Fibroblast of skin of scalp (primary cell): Measurements from ENCODE around the gene ZNF644.

Experiments used
- DNase-seq: peaks from one replicate; pipeline ENCODE4 v3.0.0-alpha.2; 2013

Gene ZNF644

DNA sequence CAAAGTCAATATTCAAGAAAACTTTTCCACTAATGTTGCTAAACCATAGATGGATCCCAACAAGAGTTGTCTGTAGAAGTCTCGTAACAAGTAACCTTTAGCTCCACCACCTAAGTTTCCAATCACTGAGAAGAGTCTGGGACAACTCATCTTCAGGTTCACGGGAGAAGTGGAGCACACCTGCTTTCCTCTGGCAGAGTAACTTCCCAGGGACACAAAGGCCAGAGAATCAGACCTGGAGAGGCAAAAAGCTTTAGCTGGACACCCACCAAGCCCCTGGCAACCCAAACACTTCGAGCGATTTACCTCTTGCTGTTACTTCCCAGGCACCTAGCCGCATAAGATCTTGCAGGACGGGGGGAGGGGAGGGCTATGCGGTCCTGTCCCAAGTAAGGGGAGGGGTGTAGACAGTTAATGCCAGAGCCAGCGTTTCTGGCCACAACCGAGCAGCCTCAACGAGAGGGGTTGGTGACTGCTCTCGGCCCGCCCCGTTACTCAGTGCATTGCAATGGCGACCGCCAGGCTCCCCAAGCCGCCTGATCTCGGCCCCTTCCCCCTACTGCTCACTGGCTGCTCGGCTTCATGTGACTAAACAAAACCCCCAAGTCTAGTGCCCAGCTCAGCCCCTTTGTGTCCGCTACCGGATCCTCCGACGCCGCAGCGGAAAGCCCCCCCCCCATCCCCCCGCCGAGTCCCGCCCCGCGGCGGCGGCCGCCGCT, 709 bp downstream of the ZNF644 start:
- peak; percentile 85 for DNase-seq

DNA sequence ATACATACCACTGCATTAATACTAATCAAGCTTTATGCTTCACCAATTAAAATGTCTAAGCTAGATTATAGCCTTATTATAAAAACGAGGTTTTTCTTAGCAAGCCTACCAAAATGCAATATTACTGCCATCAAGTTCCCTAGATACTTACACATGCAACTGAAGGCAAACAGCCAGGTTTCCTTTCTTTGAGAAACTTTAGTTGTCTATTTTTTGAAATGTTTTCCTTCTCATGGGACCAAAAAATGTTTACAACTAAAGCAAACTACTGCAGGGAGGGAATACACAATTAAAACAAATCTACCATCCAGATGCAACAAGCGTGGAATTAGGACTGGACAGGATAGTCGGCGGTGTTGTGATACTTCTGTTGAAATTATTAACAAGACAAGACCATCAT, 1.3 kb downstream of the ZNF644 start:
- no peak for DNase-seq

DNA sequence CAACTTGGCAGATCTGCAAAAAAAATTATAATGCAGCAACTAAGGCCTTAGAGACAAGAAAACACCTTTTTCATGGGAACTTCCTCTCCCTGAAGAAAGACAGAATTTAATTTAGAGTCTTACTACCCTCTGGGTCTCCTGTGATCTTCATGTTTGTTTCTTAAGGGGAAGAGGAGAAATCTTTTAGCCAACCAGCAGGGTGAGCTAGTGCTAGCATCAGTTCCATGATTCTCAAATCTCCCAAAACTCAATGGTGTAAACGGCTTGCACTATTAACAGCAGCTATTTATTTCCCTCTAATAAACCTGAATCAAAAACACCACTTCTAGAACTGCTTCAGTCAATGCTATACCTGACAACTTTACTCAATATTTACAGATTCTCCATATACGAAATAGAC, 3.8 kb downstream of the ZNF644 start:
- peak; percentile 22 for DNase-seq

DNA sequence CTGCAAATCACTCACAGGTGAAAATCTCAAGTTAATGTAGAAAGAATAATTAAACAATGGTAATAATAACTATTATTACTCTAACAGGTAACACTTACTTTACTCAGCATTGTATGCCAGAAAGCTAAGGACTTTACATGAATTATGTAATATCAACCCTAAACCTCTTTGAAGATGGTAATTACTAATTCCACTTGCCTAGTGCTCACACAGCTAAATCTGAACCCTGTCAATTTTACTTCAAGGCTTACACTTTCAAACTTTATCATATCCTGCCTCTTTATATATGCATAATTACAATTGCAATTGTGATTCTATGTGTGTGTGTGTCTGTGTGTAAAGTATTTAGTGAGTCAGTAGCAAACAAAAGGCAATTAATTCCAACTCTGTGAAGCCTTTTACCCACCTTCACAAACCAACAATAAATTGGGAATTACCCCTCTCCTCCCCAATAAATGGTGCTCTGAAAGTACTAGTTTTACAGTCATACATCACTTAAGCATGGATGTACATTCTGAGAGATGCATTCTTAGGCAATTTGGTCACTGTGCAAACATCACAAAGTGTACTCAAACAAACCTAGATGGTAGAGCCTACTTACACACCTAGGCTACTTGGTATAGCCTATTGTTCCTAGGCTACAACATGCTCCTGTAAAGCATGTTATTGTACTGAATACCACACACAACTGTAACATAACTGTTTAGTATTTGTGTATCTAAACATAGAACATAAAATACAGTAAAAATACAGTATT, 5.9 kb downstream of the ZNF644 start:
- DNase-seq, result no peak

DNA sequence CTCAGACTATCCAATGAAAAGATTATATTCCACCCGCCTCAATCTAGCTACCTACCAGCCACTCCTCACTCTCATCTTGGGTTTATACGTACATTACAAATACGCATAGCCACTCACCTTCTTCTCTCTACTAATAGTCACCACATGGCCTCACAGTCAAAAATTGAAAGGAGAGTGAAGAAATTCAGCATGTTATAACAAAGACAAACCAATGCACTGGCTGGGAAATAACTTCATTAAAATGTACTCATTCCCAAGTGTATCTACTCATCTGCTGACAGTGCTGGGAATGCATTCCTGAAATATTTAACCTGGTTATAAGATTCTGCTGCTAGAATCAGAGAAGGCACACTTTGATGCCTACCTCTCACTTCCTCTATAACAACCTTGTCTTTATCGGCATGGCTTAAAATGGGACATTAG, 6.5 kb downstream of the ZNF644 start:
- DNase-seq, result no peak

DNA sequence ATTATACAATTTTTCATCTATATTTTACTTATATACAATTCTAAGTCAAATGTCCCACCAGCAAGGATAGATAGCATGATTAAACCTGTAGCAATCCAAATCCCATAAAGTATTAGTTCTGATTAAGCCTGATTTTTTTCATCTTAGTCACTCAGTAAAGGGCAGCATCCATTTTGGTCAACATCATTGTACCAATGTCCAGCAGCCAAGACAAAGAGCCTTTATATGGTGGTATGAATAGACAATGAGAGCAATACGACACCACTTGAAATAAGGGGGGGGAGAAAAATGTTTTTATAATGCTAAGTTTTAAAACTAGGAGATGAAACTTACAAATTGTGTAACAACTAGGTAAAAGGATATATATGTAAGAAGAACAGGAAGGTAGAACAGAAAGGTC, 7.4 kb downstream of the ZNF644 start:
- DNase-seq, result no peak

DNA sequence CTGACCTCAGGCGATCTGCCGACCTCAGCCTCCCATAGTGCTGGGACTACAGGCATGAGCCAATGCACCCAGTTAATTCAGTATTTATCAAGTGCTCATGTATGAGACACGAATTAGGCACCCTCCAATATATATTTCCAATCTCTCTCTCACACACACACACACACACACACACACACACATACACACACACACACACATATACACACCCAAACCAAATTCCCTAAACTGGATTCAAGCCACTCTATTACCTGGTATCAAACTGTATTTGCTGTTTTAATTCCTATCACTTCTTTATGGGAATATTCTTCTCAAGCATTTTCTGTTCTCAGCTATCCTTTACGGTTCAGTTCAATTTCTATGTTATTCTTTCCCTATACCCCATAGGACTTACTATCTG, 8.5 kb downstream of the ZNF644 start:
- no peak for DNase-seq

DNA sequence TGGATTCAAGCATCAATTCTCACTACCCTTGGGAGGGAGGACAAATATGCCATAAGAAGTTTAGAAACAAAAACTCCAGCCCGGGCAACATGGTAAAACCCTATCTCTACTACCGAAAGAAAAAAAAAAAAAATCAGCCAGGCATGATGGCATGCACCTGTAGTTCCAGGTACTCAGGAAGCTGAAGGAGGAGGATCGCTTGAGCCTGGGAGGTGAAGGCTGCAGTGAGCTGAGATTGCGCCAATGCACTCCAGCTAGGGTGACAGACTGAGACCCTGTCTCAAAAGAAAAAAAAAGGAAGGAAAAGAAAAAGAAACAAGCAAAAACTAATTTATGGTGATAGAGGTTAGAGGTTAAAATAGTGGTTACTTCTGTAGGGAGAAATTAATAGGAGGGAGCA, 9.6 kb downstream of the ZNF644 start:
- no peak for DNase-seq

DNA sequence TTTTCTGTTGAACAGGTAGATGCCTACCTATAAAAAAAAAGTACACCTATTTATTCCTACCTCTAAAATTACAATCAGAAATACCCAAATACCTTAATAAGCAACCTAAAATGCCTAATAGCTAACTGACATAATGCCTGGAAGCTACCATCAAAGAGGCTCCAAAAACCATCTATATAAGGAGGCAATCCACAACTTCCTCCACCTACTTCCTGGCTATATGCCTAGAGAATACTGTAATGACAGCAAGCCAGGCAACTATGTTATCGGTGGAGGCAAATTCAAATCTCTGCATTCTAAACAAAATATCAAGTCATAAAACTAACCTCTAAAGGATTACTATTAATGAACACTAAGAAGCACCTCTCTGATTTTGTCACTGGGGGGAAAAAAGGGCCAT, 10.1 kb downstream of the ZNF644 start:
- peak; percentile 31 for DNase-seq

DNA sequence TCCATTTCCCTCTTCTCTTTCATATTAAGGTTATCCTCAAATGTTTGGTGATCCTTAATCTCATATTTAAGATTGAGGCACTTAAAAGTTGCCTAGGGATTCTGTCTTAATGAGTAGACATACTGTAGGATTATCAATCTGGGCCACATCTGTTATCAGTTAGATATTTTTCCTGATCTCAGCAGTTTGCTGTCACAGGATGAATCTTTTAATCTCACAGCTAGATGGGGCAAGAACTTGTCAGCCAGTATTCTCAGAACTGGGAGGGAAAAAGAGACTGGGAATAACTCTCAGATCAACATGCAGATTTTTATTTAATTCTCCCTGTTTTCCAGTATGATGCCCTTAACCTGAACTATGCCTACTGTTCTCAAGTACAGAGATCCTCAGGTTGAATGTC, 14.0 kb downstream of the ZNF644 start:
- DNase-seq, result no peak

DNA sequence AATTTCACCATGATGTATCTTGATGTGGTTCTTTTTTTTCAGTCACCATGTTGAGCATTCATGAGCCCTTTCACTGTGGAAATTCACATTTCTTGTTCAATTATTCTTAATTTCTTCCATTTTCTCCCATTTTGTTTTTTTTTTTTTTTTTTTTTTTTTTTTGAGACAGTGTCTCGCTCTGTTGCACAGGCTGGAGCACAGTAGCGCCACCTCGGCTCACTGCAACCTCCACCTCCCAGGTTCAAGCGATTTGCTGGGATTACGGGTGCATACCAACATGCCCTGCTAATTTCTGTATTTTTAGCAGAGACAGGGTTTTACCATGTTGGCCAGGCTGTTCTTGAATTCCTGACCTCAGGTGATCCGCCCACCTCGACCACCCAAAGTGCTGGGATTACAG, 14.7 kb downstream of the ZNF644 start:
- no peak for DNase-seq

DNA sequence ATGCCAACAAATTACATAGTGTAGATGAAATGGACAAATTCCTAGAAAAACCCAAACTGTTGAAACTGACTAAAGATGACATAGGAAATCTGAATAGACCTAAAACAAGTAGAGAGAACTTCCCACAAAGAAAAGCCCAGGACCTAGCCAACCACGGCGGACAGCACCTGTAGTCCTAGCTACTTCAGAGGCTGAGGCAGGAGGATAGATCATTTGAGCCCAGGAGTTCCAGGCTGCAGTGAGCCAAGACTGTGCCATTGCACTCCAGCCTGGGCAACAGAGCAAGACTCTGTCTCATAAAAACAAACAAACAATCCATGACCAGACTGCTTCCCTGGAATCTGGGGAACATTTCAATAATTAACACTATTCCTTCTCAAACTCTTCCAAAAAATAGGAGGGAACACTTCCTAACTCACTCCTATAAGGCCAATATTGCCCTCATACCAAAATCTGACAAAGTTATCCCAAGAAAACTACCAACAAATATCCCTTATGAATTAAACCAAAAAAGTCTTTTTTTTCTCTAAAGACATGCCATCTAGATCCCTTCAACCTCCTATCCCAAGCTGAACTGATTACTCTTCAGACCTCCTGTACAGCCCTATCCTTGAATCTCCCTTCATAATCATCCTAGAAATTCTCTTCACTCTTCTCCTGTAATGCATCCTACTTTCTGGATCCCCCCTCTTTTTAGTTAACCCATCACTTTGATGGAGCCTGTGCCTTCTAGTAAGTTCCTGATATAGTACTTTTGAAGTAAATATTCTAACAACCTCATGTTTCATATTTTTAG, 15.5 kb downstream of the ZNF644 start:
- no peak for DNase-seq

DNA sequence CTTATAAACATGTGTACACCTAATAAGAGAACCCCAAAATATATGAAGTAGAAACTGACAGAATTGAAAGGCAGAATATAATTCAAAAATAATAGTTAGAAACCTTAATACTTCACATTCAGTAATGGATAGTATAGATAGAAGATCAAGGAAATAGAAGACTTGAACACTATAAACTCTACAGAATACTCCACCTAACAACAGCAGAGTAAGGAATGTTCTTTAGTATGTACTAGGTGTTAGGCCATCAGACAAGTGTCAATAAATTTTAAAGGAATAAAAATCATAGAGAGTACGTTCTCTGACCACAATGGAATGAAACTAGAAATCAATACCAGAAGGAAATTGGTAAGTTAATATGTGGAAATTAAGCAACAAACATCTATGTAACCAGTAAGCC, 16.6 kb downstream of the ZNF644 start:
- no peak for DNase-seq

DNA sequence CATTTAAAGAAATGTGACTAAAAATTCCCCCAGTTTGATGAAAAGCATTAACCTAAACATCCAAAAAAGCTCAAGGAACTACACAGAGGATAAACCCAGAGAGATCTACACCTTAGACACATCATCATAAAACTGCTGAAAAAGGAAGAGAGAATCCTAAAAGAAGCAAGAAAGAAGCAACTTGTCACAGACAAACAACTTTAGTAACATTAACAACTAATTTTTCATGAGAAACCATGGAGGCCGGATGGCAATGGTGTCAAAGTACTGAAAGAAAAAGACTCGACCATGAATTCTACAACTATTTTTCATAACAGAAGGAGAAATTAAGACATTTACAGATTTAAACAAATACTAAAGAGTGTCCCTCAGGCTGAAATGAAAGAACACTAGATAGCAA, 17.7 kb downstream of the ZNF644 start:
- no peak for DNase-seq

DNA sequence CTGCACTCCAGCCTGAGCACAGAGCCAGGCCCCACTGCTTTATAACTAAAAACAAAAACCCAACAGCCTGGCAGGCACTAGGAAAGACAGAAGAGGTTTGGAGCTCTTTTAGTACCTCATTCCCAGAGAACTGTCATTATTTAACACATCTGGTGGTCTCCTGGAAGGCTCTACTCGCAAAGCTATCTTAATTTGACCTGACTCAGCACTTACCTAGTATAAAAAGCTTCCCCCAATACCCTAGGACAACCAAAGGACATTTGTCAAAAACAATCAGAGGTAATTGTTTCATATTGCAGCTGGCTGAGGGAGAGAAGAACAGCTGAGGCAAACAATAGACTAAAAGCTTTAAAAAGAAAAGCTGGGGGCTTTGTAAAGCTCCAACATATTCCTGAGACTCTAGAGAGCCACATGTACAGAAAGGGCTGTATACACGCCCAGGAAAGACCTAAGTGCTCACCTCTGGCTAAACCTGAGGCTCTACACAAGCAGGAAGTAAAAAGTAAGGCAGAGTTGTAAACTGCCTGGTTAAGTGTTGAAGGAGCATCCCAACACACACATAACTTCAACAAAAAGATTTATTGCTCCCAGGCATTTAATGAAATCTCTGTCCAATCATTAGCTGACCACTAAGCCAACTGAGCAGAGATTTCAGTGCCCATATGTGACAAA, 25.0 kb downstream of the ZNF644 start:
- no peak for DNase-seq

DNA sequence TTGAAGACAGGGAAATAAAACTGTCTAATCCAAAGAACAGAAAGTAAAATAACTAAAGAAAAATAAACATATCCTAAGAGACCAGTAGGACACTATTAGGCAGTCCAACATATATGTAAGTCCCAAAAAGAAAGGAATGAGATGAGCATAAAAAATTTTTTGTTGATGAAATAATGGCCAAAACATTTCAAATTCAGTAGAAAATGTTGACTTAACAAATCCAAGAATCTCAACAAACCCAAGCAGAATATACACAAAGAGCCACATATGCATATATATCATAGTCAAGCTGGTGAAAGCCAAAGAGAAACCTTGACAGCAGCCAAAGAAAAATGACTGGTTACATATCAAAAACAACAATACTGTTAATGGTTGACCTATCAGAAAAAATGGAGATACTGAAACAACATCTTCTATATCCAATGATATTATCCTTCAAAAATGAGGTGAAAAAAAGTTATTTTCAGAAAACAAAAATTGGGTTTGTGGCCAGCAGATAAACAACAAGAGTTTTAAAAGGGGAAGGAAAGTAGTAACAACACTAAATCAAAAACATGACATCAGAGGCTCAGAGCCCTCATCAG, 26.4 kb downstream of the ZNF644 start:
- peak; percentile 54 for DNase-seq

DNA sequence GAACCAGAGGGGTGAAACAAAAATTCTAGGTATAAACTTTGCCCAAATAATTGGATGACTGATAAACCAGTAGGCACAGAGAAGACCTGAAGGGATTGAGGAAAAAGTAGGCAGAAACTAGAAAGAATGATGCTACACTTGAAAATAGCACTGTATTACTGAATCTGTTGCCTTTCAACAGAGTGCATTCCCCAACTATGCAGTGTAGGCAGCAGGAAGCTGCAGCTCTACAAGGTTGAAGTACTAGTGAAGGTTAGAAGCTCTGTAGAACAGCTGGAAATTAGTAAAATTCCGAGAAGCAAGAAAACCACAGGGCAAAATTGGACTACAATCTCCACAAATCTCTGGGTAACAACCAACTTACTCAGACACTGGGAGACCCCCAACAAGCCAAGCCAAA, 27.4 kb downstream of the ZNF644 start:
- DNase-seq, result no peak

DNA sequence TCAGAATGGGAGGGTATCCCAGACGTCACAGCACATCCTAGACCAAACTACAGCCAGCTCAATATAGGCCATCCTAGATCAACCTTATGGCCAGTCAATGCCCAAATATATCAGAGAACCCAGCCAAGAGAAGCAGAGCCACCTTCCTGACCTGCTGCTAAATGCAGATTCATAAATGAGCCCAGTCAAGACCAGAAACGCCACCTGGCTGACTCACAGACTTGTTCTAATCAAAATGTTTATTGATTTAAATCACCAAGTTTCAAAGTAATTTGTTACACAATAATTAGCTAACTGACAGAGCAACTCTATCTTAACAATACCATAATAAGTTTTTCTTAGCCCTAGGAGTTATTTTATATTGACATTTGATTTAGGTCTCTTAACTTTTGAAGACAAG, 28.6 kb downstream of the ZNF644 start:
- no peak for DNase-seq

DNA sequence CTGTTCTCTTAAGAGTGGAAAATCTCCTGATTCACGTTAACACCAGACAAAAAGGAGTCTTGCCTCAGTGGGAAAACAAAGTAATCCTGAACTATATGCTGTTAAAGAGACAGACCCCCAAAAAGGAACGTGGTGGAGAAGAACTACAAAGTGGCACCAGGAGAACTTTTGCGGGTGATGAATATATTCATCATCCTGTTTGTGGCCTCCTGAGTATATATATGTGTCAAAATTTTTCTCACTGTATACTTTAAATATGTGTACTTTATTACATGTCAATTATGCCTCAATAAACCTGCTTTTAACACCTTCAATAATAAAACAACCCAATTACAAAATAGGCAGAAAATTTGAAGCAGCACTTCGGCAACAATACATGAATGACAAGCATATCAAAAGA, 31.1 kb downstream of the ZNF644 start:
- no peak for DNase-seq

DNA sequence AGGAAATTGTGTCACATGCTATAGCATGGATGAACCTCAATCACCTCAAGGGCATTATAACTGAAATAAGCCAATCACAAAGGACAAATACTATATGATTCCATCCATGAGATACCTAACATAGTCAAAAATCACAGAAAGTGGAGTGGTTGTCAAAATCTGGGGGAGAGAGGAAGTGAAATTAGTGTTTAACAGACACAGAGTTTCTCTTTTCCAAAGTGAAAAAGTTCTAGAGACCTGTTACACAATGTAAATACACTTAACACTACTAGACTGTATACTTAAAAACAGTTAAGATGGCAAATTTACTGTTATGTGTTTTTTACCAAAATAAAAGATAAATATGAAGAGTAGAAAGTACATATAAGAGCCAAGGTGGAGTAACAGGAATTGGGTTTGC, 31.8 kb downstream of the ZNF644 start:
- DNase-seq, result no peak

DNA sequence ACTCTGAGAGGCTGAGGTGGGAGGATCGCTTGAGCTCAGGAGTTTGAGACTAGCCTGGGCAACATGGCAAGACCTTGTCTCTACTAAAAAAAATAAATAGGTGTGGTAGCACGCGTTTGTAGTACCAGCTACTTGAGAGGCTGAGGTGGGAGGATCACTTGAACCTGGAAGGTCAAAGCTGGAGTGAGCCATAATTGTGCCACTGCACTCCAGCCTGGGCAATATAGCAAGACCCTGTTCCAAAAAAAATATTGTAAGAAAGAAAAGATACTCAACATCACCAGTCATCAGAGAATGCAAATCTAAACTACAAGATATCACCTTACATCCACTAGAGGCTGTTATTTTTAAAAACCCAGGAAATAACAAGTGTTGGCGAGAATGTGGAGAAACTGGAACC, 32.5 kb downstream of the ZNF644 start:
- DNase-seq, result no peak

DNA sequence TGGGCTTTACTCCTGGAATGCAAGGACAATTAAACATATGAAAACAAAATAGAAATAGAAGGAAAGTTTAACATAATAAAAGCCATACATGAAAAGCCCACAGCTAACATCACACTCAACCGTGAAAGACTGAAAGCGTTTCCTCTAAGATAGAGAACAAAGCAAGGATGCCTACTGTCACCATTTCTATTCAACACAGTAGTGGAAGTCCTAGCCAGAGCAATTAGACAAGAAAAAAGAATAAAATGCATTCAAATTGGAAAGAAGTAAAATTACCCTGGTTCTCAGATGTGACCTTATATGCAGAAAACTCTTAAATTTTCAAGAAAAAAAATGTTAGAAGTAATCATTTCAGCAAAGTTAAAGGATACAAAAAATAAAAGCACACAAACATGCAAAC, 34.0 kb downstream of the ZNF644 start:
- no peak for DNase-seq

DNA sequence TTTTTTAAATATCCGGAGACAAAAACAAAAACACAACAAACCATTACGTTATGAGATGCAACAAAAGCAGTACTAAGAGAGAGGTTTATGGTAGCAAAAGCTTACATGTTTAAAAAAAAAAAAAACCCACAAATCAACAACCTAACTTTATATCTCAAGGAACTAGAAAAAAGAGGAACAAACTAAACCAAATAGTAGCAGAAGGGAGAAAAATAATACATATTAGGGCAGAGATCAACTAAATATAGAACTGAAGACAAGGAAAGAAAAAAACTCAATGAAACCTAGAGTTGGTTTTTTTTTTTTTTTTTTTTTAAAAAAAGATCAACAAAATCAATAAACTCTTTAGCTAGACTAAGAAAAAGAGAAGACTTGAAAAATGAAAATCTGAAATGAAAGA, 34.9 kb downstream of the ZNF644 start:
- no peak for DNase-seq
